CD4-positive, alpha-beta T cell treated with Interleukin-1 beta for 1 hour (primary cell): ENCODE data around the gene CDC42BPA.
"Not testable (repeated sequence)": the region's sequence is repeated elsewhere in the genome, so short reads cannot be mapped to it uniquely, and the experiment has no call there.

ENCODE experiments used
- DNase-seq, 2 donors: peaks; one replicate each; pipeline ENCODE4 v3.0.0-alpha.2; 2020 to 2022

The CDC42BPA gene

DNA sequence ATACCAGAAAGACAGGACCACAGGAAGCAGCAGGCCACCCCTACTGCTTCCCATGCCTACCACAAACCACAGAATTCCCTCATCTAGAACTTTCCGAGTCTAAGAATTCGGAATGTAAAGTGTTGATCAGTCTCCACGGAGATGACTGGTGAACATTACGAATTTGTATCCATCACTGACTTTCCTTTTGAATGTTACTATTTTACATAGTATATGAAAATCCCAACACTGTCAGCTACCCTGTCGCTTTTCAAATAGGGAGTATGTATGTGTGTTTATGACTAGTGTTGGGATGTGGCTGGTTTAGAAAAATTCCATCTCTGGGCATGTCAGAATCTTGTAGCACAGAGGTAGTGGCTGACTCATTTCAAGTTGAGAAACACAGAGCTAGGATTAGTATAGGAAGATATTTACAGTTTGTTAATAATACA lies 260.0 kb downstream of the CDC42BPA start:
- no peak for DNase-seq

DNA sequence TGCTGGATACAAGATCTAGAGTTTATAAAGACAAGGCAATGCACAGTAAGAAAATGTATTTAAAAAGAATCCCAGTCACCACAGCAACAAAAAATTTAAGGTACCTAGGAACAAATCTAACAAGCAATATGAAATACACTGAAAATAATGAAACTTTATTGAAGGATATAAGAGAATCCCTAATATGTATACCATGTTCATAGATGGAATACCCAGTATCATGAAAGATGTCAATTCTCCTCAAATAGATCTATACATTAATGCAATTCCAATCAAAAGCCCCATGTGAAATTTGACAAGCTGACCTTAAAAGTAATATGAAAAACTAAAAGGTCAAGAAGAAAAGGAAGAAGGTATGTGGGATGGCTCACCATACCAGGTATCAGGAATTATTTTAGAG lies 269.0 kb downstream of the CDC42BPA start:
- no peak for DNase-seq

DNA sequence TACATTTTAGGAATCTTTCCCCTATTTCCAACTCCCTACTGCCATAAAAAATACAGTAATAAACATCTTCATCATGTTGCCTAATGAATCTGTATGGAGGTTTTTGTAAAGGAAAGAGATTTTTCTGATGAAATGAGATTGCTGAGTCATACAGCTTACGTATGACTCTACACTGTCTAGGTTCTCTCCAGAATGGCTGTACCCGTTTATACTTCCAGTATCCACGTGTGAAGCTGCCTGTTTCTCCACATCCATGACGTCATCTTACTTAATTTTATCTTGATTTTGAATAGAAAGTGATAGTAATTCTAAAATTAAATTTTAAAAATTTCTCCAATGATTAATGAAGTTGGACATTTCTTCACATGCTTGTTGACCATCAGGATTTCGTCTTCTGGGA lies 274.5 kb downstream of the CDC42BPA start:
- DNase-seq, result no peak

DNA sequence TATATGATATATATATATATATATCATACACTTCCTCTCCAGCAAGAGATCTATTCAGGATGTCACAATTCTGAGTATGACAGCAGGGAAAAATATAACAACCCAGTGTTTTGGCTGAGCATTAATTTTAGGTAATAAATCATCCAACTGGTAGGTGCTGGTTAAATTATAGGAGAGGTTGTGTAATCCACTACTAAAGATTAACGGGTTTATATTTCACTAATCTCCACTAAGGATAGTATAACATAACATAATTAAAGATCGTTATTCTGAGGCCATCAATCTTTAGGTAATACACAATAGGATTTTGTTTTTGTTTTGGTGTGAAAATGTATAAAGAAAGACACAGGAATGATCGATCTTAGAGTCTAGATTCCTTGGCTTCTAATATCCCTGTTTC lies 276.0 kb downstream of the CDC42BPA start:
- no peak for DNase-seq

DNA sequence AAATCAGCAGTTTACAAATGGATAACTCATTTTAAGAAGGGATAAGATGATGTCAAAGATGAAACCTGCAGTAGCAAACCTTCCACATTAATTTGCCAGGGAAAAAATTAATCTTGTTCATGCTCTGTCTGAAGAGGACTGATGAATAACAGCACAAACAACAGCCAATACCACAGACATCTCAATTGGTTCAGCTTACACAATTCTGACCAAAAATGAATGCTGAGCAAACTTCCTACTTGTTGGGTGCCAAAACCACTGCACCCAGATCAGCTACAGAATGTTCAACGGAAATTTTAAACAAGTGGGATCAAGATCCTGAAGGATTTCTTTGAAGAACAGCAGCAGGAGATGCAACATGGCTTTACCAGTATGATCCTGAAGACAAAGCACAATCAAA lies 279.9 kb downstream of the CDC42BPA start:
- DNase-seq, result no peak

DNA sequence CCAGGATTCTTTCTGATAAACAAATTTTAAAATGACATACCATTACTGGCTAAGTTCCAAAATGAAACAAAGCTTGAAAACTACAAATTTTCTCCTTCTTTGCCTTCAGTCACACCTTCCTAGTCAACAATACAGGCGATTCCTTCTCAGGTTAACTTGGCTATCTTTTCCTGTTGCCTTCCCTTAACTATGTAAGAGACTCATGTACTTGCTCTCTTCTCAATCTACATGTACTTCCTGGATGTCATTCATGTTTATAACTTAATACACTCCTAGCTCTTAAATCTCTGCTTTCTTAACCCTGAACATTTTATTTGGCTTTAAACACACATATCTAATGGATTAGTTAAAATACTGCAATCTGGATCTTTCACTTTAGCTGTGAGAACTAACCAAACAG lies 281.2 kb downstream of the CDC42BPA start:
- no peak for DNase-seq

DNA sequence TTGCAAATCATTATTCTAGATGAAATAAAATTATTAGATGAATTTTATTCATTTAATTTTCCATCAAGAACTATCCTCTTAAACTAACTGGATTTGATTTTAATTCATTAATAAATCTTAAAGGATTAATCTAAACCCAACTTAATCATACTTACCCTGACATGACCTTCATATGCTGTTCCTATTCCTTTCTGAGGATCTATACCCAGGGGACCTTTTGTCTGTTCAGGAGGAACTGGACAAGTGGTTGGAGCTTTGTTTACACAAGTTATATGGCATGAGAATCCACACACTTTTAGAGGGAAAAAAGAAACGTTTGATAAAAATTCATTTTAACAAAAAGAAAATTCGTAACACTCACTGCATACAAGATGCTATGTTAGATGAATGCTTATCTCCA lies 283.0 kb downstream of the CDC42BPA start:
- no peak for DNase-seq

DNA sequence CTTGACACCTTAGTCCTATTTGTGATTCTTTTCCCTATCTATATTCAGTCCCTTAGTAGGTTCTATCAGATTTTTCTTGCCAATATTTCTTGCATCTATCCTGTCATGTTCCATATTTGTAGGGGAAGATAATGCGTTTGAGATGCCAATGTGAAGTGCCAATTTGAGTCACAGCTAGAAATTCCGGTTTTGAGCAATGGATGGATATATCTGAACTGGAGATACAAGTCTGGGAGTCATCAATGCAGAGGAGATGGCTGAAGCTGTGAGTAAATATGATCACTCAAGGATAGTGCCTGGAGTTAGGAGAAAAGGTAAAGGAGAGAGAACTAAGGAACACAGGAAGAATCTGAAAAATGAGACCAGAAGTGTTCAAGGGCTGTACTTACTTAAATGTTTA lies 284.4 kb downstream of the CDC42BPA start:
- DNase-seq, result no peak

DNA sequence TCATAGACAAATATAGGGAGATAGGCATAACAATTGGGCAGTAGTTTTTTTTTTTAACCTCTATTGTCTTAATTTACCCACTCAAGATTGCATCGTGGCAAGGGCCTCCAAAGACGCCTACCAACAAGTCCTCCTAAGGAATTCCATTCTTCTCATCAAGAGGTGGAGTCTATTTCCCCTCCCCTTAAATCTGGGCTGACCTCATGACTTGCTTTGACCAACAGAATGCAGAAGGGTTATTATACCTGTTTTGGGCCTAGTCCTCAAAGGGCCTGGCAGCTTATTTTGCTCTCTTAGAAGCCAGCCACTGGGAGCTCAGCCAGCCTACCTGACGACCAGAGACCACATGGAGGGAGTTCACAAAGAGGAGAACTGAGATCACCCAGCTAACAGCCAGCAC lies 285.9 kb downstream of the CDC42BPA start:
- DNase-seq, result no peak

DNA sequence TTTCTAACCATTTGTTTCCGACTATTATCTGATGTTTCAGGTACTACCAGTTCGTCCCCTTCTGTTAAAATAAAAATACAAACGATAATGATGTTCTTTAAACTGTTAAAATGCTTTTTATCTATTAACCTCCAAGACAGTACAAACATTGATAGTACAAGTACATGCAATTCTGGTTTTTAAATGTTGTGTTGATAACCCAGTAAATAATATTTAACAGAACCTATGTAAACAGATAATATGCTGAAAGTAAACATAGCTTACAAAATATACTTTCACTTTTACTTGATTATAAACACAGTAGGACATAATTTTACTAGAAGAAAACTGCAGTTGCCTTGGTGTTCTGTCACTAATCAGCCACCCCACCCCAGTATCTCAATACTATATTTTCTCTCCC lies 301.3 kb downstream of the CDC42BPA start:
- DNase-seq, result no peak

DNA sequence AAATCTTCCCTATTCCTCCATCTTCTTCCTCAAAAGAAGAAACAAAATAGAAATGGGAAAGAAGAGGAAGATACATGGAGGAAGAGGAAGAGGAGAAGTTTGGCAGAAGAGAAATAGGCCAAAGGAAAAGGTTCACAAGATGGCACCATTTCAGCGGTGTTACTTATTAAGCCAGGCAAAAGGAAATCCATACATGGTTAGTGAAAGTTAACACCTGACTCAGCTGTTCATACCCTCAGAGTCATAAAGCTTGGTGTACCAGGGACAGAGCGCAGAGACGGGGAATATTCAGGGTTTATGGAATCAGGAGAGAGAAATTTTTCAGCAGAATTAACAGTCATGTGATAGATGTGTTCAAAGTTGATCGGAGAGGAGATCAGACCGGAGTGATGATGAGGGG lies 307.6 kb downstream of the CDC42BPA start:
- no peak for DNase-seq

DNA sequence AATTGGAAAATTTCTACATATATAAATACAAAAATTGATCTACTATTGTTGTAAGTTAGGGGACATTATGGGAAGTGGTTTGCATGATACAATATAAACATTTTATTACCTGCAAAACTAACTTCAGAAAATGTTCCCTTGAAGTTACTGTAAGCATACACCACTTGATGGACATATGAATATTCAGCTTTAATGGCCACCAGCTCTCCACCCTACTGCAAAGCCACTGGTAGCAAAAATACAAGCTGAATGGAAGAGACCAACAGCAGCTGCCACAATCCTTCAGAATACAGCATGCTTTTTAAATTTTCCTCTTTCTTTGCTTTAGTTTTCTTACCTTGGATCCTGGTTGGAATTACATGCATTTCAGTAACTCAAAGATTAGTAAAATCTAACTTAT lies 308.4 kb downstream of the CDC42BPA start:
- DNase-seq, result no peak

DNA sequence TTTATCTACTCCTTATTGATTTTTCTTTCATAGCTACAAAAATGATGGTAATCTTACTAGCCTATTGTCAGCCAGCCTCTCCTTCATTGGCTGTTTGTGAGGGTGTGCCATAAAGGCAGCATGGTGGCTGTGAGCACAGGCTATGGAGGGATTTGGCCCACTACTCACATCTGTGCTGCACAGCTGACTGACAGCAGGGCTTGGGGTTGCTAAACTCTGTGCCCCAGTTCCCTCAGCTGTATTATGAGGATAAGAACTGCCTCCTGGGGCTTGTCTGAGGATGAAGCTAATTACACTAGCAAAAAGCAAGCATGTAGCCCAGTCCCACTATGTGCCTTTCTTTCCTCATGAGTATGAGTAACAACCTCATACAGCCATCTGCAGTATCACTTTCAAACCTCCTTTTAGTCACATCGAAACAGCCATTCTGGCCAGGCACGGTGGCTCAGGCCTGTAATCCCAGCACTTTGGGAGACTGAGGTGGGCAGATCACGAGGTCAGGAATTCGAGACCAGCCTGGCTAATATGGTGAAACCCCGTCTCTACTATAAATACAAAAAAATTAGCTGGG lies 312.0 kb downstream of the CDC42BPA start:
- DNase-seq, result no peak

DNA sequence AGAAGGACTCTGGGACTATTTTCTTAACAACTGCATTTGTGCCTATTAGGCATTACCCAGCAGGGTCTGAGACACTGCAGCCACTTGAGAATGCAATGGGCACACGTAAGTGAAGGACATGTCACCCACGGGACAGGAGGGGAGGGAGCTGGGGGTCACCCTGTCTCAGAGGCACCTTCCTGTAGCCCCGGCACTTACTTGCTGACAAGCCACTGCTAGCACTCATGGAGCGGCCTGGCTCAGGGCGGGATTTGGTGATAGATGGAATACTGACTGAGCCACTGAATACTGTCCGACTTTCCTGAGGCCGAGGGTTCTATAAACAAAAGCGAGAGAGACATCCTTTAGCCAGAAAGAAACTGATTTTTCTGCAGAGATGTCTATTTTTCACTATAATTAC lies 313.5 kb downstream of the CDC42BPA start:
- no peak for DNase-seq

DNA sequence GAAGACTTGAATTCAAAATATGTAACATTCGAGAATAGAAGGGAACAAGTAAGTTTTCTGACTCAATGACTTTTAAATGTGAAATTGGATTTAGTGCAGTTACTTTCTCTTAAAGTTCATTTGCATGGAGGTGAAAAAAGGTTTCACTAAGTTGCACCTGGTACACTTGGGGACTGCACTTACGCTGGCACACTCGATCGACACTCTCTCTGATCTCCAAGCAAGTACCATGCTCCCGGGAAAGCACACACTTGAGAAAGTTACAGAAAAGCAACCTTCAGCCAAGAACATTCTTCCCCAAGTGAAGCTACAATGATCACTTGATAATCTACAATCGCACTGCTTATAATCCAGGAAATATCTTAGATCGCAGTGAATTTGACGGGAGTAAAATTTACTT lies 315.1 kb downstream of the CDC42BPA start:
- DNase-seq, result no peak

DNA sequence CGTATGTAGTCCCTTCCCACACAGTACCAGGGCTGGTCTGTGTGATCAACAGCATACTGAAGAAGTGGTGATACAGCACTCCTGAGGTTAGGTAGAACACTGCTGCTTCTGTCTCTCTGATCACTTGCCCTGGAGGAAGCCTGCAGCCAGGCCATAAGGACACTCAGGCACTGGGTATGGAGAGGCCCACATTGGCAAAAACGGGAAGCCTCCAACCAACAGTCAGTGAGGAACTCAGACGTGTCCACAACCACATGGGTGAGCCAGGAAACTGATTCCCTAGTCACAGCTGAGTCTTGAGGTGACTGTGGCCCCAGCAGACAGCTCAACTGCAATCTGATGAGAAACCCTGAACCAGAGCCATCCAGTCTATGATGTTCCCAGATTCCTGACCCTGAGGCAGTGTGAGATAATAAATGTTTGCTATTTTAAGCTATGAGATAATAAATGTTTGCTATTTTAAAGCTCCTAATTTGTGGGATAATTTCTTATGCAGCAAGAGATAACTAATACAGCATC lies 315.7 kb downstream of the CDC42BPA start:
- DNase-seq, result no peak

DNA sequence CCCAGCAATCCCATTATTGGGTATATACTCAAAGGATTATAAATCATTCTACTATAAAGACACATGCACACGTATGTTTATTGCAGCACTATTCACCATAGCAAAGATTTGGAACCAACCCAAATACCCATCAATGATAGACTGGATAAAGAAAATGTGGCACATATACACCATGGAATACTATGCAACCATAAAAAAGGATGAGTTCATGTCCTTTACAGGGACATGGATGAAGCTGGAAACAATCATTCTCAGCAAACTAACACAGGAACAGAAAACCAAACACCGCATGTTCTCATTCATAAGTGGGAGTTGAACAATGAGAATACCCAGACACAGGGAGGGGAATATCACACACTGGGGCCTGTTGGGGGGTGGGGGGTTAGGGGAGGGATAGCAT lies 318.7 kb downstream of the CDC42BPA start:
- DNase-seq, result not testable (repeated sequence)

DNA sequence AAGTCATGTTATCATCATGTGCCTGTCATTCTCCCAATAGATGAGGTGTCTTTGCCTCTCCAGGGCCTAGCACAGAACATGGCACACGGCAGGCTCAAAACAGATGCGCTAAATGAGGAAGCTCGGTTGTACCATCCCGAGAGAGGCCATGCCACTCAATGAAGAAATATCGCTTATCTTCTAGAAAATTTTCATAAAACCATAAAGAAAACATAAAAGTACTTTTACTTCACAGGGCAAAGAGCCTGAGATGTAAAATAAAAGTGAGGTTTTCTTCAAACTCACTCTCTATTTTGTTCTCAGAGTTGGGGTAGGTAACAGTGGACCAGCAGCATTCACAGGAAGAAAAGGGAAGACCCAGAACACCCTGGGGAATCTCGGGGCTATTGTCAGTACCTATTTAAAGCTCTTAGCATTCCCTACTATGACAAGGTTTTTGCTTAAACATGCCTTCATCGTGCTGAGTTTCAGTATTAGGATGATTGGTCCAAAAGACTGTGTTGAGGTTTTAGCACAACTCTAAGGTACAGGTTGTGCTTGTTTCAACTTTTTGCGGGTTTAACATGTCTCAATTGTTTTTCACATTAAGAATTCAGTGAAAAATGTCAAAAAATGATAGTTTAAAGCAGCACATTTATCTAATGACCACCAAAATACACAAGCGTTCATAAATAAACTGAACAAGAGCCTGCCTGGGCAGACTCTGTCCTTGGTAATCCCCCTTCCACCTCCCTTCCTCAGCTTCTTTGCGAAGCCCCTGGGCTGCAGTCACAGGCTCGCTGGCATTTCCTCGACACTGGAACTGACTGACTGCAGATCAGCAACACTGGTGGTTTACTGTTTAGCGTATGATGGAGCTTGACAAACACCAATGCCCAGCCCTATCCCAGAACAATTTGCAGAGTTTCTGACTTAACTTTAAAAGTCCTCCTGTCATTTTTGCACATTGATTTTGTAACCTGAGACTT lies 322.6 kb downstream of the CDC42BPA start:
- no peak for DNase-seq

DNA sequence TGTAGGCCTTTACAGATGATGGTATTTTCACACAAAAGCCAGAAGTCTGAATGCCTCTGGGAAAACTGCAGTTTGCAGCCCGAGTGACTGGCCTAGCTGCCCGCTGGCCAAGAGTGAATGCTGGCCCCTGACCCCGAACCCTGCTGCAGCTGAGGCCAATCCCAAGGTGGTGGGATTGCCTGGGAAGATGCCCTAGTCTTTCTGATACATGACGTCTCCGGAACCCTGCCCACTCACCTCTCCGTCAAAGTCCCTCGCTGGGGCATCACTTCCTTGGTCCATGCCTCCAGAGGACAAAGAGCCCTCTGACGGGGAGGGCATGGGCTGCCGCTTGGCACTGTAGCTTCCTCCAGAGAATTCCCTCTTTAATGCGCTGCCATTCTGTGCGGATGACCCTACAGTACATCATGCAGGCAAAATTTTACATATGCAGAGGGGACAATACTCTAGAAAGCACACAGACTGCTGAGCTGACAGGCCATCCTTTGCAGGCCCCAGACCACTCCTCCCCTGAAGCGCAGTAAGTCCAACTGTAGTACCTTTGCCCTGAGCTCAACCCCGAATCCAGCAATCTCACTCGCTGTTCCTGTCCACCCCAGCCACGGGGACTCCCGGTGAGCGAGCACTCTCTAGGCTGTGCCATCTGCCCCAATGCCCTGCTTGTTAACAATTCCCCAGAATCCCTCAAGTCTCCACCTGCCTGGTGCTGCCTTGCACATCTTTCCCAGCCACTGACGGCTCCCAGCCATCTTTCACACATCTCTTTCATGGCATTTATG lies 323.5 kb downstream of the CDC42BPA start:
- no peak for DNase-seq

DNA sequence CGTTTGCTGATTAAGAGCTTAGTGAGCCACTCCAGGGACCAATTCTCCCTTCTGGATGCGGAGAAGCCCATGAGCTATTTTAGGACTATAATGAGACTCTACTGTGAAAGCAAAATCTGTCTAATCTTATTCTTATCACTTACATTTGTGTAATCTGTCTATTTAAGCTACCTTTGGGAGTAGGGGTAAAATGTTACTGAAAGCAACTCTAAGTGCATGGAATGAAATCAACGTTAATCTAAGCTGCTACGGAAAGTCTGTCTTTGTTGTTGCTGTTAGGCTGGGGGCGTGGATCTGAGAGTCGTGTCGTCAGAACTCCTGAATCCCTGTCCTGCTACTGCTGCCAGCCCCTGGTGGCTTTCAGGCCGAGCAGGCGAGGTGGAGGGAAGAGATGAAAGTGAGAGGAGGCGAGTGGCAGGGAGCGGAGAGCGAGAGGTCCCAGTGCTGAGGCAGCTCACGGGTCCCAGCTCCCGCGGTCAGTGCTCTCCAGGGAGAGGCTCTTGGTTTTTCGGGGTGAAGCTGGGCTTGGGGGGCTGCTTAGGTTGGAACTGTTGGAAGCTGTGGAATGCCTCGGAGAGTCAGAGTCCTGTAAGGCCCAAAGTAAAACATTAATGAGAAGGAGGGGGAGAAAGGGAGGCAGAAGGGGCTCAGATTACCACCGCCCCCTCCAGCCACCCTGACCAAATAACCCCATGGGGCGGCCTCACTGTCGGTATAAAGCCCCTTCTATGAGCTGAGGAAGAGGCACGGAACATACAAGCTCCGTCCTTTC lies 324.3 kb downstream of the CDC42BPA start:
- DNase-seq, result no peak

DNA sequence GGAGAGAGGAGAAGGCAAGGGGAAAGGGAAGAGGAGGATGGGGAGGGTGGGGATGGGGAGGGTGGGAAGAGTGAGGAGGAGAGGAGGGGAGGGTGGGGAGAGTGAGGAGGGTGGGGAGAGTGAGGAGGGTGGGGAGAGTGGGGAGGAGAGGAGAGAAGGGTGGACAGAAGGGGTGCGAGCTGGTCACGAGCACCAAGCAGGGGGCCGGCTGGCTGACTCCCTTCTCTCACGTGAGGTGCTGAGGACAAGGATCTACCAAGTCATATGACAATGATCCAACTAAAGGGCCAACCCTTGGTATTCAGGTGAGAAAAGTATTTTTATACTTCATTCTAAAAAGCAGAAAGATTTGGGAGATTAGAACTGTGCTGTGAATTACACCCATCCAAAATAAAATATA lies 326.4 kb downstream of the CDC42BPA start:
- DNase-seq, result no peak

DNA sequence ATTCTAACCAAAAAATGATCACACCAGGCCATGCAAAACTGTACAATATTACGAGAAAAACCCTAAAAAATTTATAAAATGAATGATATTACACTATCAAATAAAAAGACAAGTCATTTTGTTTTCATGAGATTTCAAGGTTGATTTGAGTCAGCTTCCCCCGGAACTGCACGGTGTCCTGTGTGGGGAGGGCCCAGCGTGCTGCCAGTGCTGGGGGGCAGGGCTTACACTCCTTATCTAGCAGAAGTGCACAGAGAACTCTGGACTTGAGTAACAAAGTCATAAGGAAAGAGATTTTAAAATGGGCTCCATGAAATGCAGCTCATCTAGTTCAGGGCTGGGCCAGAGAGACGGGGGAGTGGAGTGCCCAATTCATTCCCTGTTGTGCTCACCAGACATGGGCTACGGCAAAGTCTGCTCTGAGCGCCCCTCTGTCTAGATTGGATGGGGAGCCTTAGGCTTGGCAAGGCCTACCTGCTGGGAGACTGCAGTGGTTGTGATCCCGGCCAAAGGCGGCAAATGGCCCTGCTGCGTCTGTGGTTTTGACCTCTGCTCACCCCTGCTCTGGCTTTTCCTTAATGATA lies 328.1 kb downstream of the CDC42BPA start:
- peak; percentile 17 to 33 for DNase-seq
